GM23338 (cell line): ENCODE results near the gene PPFIA2. TPM values are rescaled to one million over a fixed set of nuclear protein-coding genes. Genes with fewer than 3 reads are reported as not detected.
A peak's percentile ranks its signal among the peaks of the same experiment; 100 is the strongest.

Experiments used
- ATAC-seq: fragments of 200-7000 bp; cut with Tn5 transposase; 3 replicates; pipeline ENCODE4 v1.9.1; 2020
- DNase-seq: peaks from one replicate; pipeline ENCODE4 v3.0.0-alpha.2; 2015; ENCODE audit warnings: low spot score
- H2AFZ ChIP-seq: fragments of 200-600 bp; sonication (generic); 2 replicates; pipeline ENCODE4 v1.8.0; 2016; ENCODE audit warnings: antibody characterized with exemption, mild to moderate bottlenecking, moderate library complexity
- H3F3A ChIP-seq: fragments of 200-600 bp; sonication (generic); replicated peaks from 2 replicates; pipeline ENCODE4 v1.8.0; 2017; ENCODE audit warnings: antibody characterized with exemption, mixed run types, low read depth
- H3K27ac ChIP-seq: fragments of 200-600 bp; sonication (generic); 2 replicates; pipeline ENCODE4 v1.6.1; 2016; ENCODE audit warnings: low read depth
- H3K27me3 ChIP-seq: fragments of 200-600 bp; sonication (generic); 2 replicates; pipeline ENCODE4 v1.8.0; 2016; ENCODE audit warnings: mild to moderate bottlenecking, mixed run types, moderate library complexity; ENCODE audit not compliant: insufficient read depth
- H3K36me3 ChIP-seq: fragments of 200-600 bp; sonication (generic); 2 replicates; pipeline ENCODE4 v1.8.0; 2016; ENCODE audit warnings: mild to moderate bottlenecking; ENCODE audit not compliant: insufficient read depth
- H3K4me1 ChIP-seq: fragments of 200-600 bp; sonication (generic); 2 replicates; pipeline ENCODE4 v1.8.0; 2016; ENCODE audit warnings: mild to moderate bottlenecking, moderate library complexity; ENCODE audit not compliant: insufficient read depth
- H3K4me2 ChIP-seq: fragments of 200-600 bp; sonication (generic); 2 replicates; pipeline ENCODE4 v1.7.1; 2017; ENCODE audit warnings: mixed run types
- H3K4me3 ChIP-seq: fragments of 200-600 bp; sonication (generic); 2 replicates; pipeline ENCODE4 v1.6.1; 2016; ENCODE audit warnings: mixed run types
- H3K79me2 ChIP-seq: fragments of 200-600 bp; sonication (generic); replicated peaks from 2 replicates; pipeline ENCODE4 v1.8.0; 2017; ENCODE audit warnings: mild to moderate bottlenecking; ENCODE audit not compliant: insufficient read depth
- H3K9me2 ChIP-seq: fragments of 200-600 bp; sonication (generic); 2 replicates; pipeline ENCODE4 v1.8.0; 2017; ENCODE audit not compliant: insufficient read depth
- H4K20me1 ChIP-seq: fragments of 200-600 bp; sonication (generic); replicated peaks from 2 replicates; pipeline ENCODE4 v1.8.0; 2017; ENCODE audit warnings: mild to moderate bottlenecking; ENCODE audit not compliant: insufficient read depth
- H3K27ac Mint-ChIP-seq: 2 replicates; pipeline ENCODE4 v1.8.0; 2020; ENCODE audit warnings: inconsistent platforms, mild to moderate bottlenecking, moderate library complexity, mixed read lengths
- H3K27me3 Mint-ChIP-seq: 3 replicates; pipeline ENCODE4 v1.8.0; 2022; ENCODE audit warnings: low read depth, mild to moderate bottlenecking, moderate library complexity, mixed read lengths, inconsistent platforms; ENCODE audit not compliant: insufficient read depth, poor library complexity
- H3K36me3 Mint-ChIP-seq: 3 replicates; pipeline ENCODE4 v1.8.0; 2021; ENCODE audit warnings: low read depth, mild to moderate bottlenecking, inconsistent platforms, moderate library complexity, mixed read lengths
- H3K4me1 Mint-ChIP-seq: 3 replicates; pipeline ENCODE4 v1.8.0; 2020; ENCODE audit warnings: mild to moderate bottlenecking, inconsistent platforms, mixed read lengths
- H3K4me3 Mint-ChIP-seq: 3 replicates; pipeline ENCODE4 v1.8.0; 2021; ENCODE audit warnings: moderate library complexity, mild to moderate bottlenecking, inconsistent platforms, mixed read lengths
- H3K9me3 Mint-ChIP-seq: 3 replicates; pipeline ENCODE4 v1.8.0; 2020; ENCODE audit warnings: moderate library complexity, mild to moderate bottlenecking, inconsistent platforms, mixed read lengths
- CREB1 ChIP-seq: fragments of 250-450 bp; sonication (Bioruptor Pico); IDR thresholded peaks from 2 replicates; pipeline ENCODE4 v1.5.0; 2020; ENCODE audit warnings: low read depth, mild to moderate bottlenecking, moderate library complexity
- EZH2phosphoT487 ChIP-seq: fragments of 200-600 bp; sonication (generic); IDR thresholded peaks from one replicate; pipeline ENCODE4 v1.8.1; 2018; ENCODE audit warnings: antibody characterized with exemption; ENCODE audit not compliant: unreplicated experiment
- JUNB ChIP-seq: IDR thresholded peaks from one replicate; pipeline ENCODE4 v1.6.1; 2016; ENCODE audit warnings: antibody characterized with exemption; ENCODE audit not compliant: unreplicated experiment
- ZNF331 ChIP-seq: fragments of 250-450 bp; sonication (Bioruptor Pico); IDR thresholded peaks from 2 replicates; pipeline ENCODE4 v1.5.0; 2020; ENCODE audit warnings: low read depth, mild to moderate bottlenecking, moderate library complexity
- polyA plus RNA-seq: library from polyadenylated mRNA; unstranded; fragments of >200 nt; fragmentation: Nextera tagmentation; extraction: Ambion mirVana; gene quantifications from 2 replicates; pipeline ENCODE4 v1.2.1, GENCODE V29; 2016
- total RNA-seq: library from RNA; depleted of rRNA; stranded (reverse); fragments of >200 nt; shearing (Covaris generic); gene quantifications from 2 replicates; pipeline ENCODE4 v1.2.3, GENCODE V29; 2014
- TF ChIP-seq, protein P1 (sequence below), 2 experiments: fragments of 200-600 bp in 1 of 2; sonication (generic) in 1 of 2; conservative IDR thresholded peaks; 2 replicates each; pipeline versions ENCODE4 v1.5.1 to v1.6.1; 2016 to 2017; ENCODE audit warnings: antibody characterized with exemption in 2 of 2, low read depth in 2 of 2, mild to moderate bottlenecking in 2 of 2, moderate library complexity in 1 of 2
- TF ChIP-seq, protein P2 (sequence below): IDR thresholded peaks from one replicate; pipeline ENCODE4 v1.6.1; 2018; ENCODE audit warnings: antibody characterized with exemption; ENCODE audit not compliant: unreplicated experiment
- TF ChIP-seq, protein P3 (sequence below): IDR thresholded peaks from 2 replicates; pipeline ENCODE4 v1.6.1; 2016; ENCODE audit warnings: antibody characterized with exemption
- TF ChIP-seq, protein P4 (sequence below): fragments of 250-450 bp; sonication (Bioruptor Pico); IDR thresholded peaks from 2 replicates; pipeline ENCODE4 v1.5.0; 2020; ENCODE audit warnings: mild to moderate bottlenecking, moderate library complexity

The PPFIA2 gene
- total and polyA plus RNA-seq, 2 experiments from 2014 or later, result 5.4 to 7.2 TPM

DNA sequence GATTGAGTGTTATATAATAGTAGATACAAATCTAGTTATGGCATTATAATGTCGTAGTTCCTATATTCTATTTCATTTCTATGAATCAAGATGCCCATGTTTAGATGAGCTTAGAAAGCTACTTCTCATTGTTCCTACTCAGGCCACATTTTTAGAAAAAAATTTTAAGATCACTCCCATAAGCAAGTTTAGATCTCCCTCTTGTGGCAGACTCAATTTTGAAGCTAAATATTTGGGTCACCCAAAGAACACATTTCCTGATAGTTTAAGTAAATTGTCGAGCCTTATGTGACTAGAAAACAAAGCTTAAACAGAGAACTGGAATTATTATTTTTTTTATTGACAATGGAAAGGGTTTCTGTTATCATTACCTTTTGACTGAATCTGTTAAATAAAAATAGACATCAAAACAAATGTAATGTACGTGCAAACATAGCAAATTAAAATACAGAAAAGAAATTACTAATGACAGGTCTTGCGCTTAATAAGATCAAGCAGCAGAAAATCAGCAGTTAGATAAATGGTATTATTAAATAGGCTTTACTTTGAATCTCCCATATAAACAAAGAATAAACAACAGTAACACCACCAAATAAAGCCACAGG is 501.1 kb downstream of the PPFIA2 start:
- Histone ChIP-seq H3K79me2 (no peaks in the 10 kb centered on the region), H3K4me3 (no peak overlapping the region), H3K4me2 (no peak overlapping the region), H4K20me1 (no peaks in the 10 kb centered on the region), H3K36me3 (no peaks in the 10 kb centered on the region), H3K9me2 (no peaks in the 10 kb centered on the region), H2AFZ (no peak overlapping the region), H3K27me3 (no peaks in the 10 kb centered on the region), H3F3A (no peaks in the 10 kb centered on the region), H3K4me1 (peaks cover 18% of the 10 kb centered on the region), H3K27ac (no peak overlapping the region)
- peaks cover 7% of the 10 kb centered on the region; the same call in 1 of the 3 replicates for H3K36me3 Mint-ChIP-seq
- H3K4me1 Mint-ChIP-seq, result peaks cover 34% of the 10 kb centered on the region
- no peaks in the 10 kb centered on the region for H3K9me3 Mint-ChIP-seq
- H3K27ac Mint-ChIP-seq, result no peak overlapping the region
- H3K4me3 Mint-ChIP-seq, result no peak overlapping the region
- peak; percentile 38; the same call in 1 of the 3 replicates for ATAC-seq
- peak; percentile 81 for DNase-seq
- H3K27me3 Mint-ChIP-seq, result no peaks in the 10 kb centered on the region
- TF ChIP-seq, protein P1, sequence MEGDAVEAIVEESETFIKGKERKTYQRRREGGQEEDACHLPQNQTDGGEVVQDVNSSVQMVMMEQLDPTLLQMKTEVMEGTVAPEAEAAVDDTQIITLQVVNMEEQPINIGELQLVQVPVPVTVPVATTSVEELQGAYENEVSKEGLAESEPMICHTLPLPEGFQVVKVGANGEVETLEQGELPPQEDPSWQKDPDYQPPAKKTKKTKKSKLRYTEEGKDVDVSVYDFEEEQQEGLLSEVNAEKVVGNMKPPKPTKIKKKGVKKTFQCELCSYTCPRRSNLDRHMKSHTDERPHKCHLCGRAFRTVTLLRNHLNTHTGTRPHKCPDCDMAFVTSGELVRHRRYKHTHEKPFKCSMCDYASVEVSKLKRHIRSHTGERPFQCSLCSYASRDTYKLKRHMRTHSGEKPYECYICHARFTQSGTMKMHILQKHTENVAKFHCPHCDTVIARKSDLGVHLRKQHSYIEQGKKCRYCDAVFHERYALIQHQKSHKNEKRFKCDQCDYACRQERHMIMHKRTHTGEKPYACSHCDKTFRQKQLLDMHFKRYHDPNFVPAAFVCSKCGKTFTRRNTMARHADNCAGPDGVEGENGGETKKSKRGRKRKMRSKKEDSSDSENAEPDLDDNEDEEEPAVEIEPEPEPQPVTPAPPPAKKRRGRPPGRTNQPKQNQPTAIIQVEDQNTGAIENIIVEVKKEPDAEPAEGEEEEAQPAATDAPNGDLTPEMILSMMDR (conservative IDR thresholded peaks at IDR 0.05; ENCODE audit: low read depth in 2 of 2), result peak; percentile 60 to 84
- TF ChIP-seq, protein P2, sequence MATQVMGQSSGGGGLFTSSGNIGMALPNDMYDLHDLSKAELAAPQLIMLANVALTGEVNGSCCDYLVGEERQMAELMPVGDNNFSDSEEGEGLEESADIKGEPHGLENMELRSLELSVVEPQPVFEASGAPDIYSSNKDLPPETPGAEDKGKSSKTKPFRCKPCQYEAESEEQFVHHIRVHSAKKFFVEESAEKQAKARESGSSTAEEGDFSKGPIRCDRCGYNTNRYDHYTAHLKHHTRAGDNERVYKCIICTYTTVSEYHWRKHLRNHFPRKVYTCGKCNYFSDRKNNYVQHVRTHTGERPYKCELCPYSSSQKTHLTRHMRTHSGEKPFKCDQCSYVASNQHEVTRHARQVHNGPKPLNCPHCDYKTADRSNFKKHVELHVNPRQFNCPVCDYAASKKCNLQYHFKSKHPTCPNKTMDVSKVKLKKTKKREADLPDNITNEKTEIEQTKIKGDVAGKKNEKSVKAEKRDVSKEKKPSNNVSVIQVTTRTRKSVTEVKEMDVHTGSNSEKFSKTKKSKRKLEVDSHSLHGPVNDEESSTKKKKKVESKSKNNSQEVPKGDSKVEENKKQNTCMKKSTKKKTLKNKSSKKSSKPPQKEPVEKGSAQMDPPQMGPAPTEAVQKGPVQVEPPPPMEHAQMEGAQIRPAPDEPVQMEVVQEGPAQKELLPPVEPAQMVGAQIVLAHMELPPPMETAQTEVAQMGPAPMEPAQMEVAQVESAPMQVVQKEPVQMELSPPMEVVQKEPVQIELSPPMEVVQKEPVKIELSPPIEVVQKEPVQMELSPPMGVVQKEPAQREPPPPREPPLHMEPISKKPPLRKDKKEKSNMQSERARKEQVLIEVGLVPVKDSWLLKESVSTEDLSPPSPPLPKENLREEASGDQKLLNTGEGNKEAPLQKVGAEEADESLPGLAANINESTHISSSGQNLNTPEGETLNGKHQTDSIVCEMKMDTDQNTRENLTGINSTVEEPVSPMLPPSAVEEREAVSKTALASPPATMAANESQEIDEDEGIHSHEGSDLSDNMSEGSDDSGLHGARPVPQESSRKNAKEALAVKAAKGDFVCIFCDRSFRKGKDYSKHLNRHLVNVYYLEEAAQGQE, result no peak

DNA sequence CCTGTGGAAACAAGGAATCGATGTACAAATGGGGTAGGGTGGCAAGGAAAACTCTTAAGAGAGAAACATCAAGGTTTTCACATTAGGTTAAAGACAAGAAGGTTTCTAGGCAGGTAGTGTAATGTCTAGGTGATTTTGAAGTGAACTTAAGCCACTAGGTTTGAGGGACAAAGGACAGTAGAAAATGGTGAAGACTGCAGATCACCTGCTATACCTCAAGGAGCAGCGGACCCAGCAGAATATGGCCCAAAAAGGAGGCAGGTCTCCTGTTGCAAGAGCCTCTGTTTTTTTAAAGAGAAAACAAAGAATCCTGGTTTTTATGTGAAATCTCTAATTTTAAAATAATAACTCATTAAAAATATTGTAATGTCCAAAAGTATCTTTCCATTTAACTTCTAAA is 503.2 kb downstream of the PPFIA2 start:
- Histone ChIP-seq H3F3A (no peaks in the 10 kb centered on the region), H3K4me3 (no peak overlapping the region), H3K79me2 (no peaks in the 10 kb centered on the region), H3K36me3 (no peaks in the 10 kb centered on the region), H2AFZ (no peak overlapping the region), H3K27me3 (no peaks in the 10 kb centered on the region), H3K27ac (no peak overlapping the region), H4K20me1 (no peaks in the 10 kb centered on the region), H3K4me1 (peaks cover 12% of the 10 kb centered on the region), H3K4me2 (no peak overlapping the region), H3K9me2 (no peaks in the 10 kb centered on the region)
- ATAC-seq, result peak; percentile 48; the same call in 1 of the 3 replicates
- Mint-ChIP-seq H3K27ac (peak overlapping the region; percentile 58), H3K4me3 (no peak overlapping the region), H3K9me3 (no peaks in the 10 kb centered on the region), H3K4me1 (peaks cover 21% of the 10 kb centered on the region), H3K27me3 (no peaks in the 10 kb centered on the region), H3K36me3 (peaks cover 7% of the 10 kb centered on the region; the same call in 1 of the 3 replicates)
- TF ChIP-seq, protein P3, sequence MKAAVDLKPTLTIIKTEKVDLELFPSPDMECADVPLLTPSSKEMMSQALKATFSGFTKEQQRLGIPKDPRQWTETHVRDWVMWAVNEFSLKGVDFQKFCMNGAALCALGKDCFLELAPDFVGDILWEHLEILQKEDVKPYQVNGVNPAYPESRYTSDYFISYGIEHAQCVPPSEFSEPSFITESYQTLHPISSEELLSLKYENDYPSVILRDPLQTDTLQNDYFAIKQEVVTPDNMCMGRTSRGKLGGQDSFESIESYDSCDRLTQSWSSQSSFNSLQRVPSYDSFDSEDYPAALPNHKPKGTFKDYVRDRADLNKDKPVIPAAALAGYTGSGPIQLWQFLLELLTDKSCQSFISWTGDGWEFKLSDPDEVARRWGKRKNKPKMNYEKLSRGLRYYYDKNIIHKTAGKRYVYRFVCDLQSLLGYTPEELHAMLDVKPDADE, result no peak
- TF ChIP-seq, protein P4, sequence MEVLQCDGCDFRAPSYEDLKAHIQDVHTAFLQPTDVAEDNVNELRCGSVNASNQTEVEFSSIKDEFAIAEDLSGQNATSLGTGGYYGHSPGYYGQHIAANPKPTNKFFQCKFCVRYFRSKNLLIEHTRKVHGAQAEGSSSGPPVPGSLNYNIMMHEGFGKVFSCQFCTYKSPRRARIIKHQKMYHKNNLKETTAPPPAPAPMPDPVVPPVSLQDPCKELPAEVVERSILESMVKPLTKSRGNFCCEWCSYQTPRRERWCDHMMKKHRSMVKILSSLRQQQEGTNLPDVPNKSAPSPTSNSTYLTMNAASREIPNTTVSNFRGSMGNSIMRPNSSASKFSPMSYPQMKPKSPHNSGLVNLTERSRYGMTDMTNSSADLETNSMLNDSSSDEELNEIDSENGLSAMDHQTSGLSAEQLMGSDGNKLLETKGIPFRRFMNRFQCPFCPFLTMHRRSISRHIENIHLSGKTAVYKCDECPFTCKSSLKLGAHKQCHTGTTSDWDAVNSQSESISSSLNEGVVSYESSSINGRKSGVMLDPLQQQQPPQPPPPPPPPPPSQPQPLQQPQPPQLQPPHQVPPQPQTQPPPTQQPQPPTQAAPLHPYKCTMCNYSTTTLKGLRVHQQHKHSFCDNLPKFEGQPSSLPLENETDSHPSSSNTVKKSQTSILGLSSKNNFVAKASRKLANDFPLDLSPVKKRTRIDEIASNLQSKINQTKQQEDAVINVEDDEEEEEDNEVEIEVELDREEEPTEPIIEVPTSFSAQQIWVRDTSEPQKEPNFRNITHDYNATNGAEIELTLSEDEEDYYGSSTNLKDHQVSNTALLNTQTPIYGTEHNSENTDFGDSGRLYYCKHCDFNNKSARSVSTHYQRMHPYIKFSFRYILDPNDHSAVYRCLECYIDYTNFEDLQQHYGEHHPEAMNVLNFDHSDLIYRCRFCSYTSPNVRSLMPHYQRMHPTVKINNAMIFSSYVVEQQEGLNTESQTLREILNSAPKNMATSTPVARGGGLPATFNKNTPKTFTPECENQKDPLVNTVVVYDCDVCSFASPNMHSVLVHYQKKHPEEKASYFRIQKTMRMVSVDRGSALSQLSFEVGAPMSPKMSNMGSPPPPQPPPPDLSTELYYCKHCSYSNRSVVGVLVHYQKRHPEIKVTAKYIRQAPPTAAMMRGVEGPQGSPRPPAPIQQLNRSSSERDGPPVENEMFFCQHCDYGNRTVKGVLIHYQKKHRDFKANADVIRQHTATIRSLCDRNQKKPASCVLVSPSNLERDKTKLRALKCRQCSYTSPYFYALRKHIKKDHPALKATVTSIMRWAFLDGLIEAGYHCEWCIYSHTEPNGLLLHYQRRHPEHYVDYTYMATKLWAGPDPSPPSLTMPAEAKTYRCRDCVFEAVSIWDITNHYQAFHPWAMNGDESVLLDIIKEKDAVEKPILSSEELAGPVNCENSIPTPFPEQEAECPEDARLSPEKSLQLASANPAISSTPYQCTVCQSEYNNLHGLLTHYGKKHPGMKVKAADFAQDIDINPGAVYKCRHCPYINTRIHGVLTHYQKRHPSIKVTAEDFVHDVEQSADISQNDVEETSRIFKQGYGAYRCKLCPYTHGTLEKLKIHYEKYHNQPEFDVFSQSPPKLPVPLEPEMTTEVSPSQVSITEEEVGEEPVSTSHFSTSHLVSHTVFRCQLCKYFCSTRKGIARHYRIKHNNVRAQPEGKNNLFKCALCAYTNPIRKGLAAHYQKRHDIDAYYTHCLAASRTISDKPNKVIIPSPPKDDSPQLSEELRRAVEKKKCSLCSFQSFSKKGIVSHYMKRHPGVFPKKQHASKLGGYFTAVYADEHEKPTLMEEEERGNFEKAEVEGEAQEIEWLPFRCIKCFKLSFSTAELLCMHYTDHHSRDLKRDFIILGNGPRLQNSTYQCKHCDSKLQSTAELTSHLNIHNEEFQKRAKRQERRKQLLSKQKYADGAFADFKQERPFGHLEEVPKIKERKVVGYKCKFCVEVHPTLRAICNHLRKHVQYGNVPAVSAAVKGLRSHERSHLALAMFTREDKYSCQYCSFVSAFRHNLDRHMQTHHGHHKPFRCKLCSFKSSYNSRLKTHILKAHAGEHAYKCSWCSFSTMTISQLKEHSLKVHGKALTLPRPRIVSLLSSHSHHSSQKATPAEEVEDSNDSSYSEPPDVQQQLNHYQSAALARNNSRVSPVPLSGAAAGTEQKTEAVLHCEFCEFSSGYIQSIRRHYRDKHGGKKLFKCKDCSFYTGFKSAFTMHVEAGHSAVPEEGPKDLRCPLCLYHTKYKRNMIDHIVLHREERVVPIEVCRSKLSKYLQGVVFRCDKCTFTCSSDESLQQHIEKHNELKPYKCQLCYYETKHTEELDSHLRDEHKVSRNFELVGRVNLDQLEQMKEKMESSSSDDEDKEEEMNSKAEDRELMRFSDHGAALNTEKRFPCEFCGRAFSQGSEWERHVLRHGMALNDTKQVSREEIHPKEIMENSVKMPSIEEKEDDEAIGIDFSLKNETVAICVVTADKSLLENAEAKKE (CRISPR knock-in tag), result no peak
- no peak for TF ChIP-seq JUNB
- TF ChIP-seq ZNF331 (CRISPR knock-in tag), result no peak
- no peak for TF ChIP-seq CREB1
- no peak for TF ChIP-seq EZH2phosphoT487
- peak; percentile 35 for DNase-seq
